ENCODE data around the gene MACF1.

Gene MACF1

DNA sequence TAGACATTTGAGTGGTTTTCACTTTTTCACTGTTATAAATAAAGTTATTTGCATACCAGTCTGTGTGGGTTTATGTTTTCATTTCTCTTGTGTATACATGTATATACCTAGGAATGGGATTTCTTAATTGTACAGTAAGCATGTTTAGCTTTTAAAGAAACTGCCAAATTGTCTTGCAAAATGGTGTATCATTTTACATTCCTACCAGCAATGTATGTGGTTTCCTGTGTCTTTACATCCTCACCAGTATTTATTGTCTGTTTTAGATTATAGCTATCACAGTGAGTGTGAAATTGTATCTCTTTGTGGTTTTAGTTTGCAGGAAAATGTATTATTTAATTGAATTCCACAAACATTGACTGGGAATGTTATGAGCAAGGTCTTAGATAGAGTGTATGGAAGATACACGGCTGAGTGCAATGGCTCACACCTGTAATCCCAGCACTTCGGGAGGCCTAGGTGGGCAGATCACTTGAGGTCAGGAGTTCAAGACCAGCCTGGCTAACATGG lies 57.3 kb downstream of the MACF1 start:
- DNase-seq (ENCODE audit: low read depth in 2 of 2), result no peak

DNA sequence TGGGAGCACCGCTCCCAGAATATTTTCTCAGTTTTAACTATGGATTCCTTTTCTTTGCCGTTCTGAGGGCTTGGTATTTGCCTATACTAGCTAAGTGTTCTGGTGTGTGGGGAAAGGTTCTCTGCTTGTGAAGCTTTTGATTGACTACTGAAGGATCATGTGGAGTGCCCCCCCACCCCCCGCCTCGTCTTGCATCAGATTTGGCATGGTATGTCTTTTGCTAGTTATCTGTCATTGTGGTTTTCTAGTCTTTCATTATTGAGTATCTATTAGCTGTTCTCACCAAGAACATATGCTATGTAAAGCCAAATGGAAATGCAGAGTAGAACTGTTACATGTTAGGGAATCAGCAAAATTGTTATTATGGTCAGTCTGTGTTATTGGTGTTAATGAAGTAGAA lies 58.3 kb downstream of the MACF1 start:
- no peak for DNase-seq (ENCODE audit: low read depth in 2 of 2)

DNA sequence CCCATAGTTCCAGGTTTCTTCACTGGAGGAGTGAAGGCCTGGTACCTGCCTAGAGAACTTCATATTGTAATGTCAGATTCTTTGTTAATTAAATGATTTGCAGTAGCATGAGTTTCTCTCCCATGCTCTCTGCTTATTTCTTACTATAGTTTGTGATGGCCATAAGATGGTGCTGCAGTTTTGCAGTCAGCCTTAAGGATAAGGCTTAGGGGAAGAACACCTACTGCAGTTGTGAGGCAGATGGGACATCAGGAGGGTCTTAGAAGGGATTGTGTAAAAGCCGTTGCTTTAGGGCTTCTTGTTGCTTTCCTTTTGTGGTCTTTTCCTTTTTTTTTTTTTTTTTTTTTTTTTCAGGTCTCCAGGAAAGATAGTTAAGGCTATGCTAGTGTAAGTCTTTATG lies 61.8 kb downstream of the MACF1 start:
- no peak for DNase-seq (ENCODE audit: low read depth in 2 of 2)

DNA sequence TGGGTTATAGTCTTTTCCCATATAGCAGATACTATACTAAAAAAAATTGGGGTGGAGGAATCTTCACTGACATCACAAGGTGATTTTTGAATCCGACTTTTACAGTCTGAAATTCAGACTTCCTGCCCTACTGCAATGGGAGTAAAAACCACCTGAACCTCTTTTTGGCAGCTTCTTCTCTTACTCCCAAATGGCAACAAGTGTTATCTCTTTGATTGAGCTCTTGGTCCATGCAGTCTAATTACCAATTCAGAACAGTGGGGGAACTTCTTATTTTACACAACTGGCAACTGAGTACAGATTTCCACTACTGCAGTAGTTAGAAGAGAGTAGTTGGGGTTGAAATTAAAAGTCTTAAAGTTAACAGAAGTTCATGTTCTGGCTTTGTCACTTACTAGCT lies 62.3 kb downstream of the MACF1 start:
- no peak for DNase-seq (ENCODE audit: low read depth in 2 of 2)

DNA sequence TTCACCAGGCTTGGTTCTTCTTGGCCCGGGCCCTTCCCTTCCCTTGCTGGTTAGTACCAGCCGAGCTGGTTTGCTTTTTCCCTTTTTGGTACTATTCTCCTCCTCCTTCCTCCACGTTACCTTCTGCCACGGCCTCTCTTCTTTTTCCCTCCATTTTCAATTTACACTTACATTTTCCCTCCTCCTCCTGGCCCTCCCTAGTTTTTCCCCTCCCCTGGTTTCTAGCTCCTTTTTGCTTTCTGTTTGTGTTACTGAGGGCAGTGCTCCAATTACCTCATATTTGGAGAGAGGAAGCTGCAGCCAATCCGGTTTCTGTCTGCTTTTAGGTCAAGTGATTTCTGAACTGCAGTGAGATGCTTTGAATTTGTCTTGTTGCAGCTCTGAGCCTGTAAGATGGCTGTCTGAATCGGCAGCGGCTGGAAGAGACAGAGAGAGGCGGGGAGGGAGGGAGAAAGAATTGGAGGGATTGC lies 63.7 kb downstream of the MACF1 start:
- no peak for DNase-seq (ENCODE audit: low read depth in 2 of 2)

DNA sequence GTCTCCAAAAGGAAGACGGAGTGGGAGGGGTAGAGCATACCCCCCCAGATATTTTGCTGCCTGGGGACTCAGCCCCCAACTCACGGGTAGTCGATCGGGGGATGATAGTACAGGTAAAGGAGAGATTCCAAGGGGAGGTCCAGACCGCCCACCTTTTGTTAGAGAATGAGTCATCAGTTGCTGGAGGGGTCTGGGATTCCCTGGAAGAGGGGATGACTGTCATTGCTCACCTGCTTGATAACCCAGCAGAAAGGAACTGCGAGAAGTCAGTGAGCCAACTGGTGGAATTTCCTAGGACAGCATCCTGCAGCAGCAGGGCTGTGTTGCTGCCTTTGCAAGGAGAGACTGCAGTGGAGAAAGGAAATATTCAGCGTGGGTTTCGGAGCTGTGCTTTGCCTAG lies 64.4 kb downstream of the MACF1 start:
- no peak for DNase-seq (ENCODE audit: low read depth in 2 of 2)

DNA sequence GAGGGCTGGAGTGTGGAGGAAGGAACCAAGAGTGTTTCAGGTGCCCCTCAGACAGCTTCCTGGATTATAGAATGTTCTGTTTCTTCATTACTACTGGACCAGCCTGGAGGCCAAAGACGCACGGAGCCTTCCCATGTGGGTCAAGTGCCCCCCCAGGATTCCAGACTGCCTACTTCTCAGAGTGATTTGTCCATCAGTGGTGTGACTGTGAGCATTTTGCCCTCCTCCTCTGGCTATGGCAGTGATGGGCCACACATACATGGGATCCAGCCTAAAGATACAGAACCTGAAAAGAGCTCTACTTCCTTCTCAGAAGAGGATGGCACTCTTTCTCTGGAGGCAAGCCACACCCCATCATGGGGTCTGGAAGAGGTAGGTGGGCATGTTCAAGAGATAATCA lies 64.9 kb downstream of the MACF1 start:
- DNase-seq (ENCODE audit: low read depth in 2 of 2), result no peak

DNA sequence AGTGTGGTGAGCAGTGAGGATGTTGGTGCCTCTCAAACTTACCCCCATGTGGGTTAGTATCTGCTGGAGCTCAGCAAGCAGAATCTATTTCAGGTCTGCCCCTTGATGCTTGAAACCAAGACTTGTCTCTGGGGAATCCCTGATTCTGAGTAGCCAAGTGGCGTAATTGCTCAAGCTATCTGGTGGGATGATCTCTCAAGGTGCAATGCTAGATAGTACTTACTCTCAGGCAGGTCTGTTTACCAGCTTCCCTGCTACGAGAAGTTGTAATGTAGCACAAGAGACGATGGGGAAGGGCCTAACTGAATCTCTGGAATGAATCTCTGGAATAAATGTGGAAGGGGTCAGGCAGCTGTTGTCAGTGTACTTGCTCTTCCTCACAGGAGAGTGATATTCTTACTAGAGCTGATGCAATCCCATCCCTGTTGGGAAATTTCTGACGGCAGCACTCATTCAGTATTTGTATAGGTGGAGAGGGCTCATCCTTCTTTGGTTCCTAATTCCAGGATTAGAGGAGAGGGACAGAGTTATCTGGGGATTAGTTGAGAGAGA lies 65.4 kb downstream of the MACF1 start:
- DNase-seq (ENCODE audit: low read depth in 2 of 2), result no peak

DNA sequence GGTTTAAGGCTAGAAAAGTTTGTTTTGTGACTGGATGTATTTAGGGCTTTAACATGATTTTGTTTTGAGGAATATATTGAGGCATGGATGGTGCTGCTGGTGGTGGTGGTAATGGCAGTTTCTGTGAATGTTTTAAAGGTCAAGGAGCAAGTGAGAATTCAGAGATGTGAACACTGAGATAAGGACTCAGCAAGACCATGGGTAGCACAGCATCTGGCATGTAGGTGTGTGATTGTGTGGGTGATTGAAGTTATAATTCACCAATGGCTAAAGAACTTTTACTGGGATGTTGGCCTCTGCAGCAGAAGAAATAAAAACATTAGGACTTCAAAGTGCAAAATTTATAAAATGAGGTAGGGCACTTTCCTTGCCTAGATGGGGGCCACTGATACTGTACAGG lies 65.9 kb downstream of the MACF1 start:
- no peak for DNase-seq (ENCODE audit: low read depth in 2 of 2)

DNA sequence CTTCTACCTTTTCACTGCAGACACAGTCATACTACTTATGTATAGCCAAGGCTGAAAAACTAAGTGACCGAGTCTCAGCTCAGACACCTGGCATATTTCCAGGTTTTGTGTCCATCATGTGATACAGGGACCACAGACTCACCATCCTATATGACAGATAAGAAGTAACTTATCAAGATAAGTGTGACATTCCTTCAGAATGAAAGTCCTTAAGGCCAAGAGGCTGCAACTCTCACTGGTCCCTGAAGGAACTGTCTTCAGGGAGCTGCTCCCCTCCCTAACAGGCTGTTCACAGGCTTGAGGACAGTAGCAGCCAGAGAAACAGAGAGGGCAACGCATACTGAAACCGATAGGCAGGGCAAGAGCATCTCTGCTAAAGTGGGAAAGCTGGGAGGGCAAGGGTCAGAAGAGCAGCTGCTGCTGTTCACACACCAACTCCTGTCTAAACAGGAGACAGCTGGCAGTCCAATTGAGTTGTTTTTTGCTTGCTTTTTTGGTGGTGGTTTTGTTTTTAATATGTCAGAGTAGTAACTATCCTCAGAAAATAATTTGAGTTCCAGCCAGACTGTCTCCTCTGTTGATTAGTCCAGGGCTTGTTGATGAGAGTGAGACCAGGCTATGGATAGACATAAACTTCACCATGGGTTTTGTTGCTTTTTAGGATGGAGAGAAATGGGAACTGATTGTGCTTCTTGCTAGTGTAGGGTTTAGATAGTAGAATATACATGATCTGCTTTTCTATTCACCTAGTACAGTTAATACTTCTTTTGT lies 67.7 kb downstream of the MACF1 start:
- DNase-seq (ENCODE audit: low read depth in 2 of 2), result no peak

DNA sequence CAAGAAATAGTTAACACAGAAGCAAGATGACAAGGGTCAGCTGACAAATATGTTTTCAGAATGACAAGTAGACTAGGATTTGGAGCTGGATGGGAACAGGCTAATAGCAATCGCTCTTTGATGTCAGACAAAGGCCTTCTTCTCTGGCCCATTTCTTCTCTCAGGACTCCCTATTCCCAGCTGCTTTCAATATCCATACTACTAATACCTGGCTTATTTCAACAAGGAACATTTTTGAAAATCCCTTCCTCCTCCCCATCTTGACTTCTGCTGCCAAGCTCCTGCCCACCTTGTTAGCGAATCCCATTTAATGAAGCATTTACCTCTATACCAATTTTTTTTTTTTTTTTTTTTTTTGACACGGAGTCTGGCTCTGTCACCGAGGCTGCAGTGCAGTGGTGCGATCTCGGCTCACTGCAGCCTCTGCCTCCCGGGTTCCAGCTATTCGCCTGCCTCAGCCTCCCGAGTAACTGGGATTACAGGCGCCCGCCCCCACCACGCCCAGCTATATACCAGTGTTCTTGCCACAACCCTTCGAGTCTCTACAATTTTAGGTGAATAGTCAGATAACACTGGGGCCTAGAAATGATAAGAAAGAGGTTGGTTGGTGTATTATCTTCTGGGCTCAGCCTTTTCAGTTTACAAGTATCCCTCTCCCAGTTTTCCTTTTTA lies 68.4 kb downstream of the MACF1 start:
- DNase-seq (ENCODE audit: low read depth in 2 of 2), result no peak

DNA sequence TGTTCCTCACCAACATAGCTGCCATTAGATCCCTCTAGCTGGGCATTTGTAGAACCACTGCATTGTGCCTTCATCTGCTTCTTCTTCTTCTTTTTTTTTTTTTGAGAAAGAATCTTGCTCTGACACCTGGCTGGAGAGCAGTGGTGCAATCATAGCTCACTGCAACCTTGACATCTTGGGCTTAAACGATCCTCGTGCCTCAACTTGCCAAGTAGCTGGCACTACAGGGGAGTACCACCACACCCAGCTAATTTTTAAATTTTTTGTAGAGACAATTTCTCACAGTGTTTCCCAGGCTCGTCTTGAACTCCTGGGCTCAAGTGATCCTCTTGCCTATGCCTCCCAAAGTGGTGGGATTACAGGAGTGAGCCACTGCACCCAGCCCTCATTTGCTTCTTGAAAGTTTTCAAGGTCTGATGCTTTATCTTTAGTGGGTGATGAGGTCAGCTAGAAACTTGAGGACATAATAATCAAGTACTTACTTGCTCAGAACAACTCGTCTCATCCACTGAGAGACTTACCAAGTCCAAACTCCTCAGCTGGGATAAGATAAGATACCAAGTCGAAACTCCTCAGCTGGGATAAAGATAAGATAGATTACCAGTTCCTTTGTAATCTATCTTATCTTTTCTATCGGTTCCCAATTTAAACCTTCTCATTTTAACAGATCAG lies 71.5 kb downstream of the MACF1 start:
- no peak for DNase-seq (ENCODE audit: low read depth in 2 of 2)

DNA sequence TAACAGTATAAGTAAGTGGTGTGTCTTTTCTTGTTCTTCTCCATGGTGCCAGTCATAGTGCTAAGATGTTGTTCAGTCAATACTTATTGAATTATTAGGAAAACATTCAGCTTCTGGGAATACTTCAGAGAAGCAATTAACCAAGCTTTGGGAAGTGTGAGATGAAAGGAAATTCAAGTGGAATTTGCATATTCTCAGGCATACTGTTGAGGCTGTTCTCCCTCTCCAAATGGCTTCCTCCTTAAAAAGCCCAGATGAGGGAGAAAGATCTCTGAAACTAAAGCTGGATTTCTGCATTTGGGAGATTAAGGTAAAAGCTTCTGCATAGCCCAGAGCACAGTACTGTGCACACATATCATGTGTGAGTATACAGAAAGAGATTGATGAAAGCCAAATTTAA lies 73.4 kb downstream of the MACF1 start:
- no peak for DNase-seq (ENCODE audit: low read depth in 2 of 2)

DNA sequence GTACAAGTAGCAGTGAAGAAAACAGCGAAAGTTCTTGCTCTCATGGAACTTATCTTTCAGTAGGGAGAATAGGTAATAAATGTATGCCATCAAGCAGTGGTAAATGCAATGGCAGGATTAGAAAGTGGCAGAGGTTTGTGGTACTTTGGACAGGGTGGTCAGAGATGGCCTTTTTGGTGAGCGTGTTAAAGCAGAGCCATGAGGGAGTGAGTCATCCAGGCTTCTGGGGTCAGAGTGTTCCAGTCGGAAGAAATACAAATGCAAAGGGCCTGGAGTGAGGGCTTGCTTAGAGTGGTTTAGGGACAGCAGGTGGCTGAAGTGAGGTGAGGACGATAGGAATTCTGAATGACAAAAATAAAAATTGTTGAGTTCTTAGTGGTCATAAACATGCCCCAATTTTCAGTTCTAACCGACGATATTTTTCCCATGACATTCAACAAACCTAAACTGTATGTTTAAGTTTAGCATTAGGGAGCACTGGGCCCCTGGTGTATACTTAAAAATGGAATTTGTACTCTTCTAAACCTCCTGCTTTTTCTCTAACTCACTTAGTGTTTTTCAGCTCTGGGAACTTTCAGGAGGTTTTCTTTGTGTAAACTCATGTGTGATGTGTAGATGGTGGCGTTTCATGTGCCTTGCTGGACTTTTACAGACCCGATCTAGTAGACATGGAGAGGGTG lies 78.2 kb downstream of the MACF1 start:
- DNase-seq (ENCODE audit: low read depth in 2 of 2), result no peak

DNA sequence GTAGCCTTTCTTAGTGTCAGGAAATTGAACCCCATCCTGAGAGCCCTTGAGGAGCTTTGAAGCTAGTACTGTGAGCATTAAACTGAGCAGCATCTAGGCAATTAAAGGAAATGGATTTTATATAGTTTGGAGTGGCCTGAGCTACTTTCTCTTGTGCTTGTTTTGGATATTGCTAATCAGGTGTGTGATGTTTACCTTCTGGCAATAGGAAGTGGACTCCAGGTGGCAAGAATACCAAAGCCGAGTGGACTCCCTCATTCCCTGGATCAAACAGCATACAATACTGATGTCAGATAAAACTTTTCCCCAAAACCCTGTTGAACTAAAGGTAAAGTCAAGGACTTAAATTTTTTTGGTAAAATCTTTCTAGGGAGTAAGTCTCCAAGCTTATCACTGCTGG lies 79.4 kb downstream of the MACF1 start:
- DNase-seq (ENCODE audit: low read depth in 2 of 2), result no peak

DNA sequence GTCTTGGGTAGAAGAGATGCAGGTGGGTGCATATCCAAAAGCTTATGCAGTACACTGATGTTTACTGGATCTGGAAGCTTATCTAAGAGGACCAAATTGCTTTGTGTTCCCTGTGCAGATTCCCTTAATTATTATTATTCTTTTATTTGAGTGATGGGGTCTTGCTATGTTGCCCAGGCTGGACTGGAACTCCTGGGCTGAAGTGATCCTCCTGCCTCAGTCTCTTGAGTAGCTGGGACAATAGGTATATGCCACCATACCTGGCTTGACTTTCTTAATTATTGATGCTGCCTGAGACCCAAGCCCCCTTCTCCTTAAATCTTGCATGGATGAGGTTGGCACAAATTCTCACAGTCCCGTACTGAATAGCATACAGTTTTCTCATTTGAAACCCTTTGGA lies 83.0 kb downstream of the MACF1 start:
- no peak for DNase-seq (ENCODE audit: low read depth in 2 of 2)

DNA sequence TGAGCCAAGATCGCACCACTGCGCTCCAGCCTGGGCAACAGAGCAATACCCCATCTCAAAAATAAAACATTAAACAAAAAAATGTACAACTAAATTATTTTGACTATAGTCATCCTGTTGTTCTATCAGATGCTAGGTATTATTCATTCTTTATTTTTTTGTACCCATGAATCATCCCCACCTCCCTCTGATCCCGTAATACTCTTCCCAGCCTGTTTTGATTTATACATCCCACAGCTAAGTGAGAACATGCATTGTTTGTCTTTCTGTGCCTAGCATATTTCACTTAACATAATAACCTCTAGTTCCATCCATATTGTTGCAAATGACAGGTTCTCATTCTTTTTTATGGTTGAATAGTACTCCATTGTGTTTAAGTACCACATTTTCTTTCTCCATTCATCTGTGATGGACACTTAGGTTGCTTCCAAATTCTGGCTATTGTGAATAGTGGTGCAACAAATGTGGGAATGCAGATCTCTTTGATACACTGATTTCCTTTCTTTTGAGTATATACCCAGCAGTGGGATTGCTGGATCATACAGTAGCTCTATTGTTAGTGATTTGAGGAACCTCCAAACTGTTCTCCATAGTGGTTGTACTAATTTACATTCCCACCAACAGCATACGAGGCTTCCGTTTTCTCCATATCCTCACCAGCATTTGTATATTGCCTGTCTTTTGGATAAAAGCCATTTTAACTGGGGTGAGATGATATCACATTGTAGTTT lies 84.4 kb downstream of the MACF1 start:
- DNase-seq (ENCODE audit: low read depth in 2 of 2), result no peak

DNA sequence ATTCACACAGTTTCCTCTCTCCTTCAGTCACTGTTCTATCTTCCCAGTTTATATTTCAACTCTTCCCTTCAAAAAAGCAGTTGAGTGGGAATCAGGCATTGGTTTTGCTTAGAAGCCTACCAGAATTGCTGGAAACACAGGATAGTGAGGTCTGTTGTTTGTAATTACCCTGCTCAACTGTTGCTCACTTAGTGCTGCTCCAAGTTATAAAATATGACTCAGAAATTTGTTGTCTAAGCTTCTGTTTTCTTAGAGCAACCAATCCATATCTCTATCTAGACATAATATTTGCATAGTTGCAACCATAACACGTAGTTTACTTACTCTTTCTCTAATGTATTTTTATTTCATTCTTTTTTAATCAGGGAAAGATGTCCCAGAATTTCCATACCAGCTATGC lies 87.9 kb downstream of the MACF1 start:
- DNase-seq (ENCODE audit: low read depth in 2 of 2), result no peak

DNA sequence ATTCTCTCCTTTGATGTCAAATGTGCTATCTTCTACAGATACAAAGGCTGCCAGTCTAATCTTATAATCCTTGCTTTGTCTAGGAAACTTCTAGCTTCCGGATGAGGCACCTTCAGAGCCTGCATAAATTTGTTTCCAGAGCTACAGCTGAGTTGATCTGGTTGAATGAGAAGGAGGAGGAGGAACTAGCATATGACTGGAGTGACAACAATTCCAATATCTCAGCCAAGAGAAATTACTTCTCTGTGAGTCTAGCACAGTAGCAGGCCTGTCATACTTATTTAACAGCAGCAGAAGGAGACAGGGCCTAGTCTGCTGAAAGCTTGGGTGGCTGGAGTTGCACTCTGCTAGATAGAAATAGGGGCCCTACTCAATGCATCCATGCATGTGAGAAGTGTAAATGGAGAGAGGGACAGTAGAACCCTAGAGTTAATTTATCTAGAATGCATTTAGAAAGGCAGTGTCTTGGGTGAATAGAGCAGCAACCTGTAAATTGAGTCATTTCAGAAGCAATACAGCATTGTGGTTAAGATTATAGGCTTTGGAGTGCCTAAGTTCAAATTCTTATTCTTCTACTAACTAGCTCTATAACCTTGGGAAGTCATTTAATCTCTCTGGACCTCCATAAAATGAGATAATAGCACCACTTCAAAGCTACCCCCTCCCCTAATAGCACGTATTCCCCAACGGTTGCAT lies 89.0 kb downstream of the MACF1 start:
- DNase-seq (ENCODE audit: low read depth in 2 of 2), result no peak

DNA sequence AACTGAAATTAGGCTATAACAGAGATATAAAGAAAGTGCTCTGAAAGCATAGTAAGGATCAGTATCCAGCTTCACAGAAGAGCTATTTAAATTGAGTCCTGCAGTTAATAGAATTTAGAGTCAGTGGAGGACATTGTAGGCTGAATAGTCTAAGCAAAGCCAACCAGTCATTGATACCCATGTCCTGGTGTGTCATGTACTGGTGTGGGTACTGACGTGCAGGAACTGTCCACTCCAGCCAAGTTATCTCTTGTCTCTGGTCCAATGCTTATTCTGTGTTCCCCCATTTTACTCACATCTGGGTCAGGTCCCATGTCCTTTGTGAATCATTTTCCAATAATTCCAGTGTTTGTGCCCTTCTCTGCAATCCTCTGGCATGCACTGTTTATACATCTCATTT lies 90.0 kb downstream of the MACF1 start:
- DNase-seq (ENCODE audit: low read depth in 2 of 2), result no peak

DNA sequence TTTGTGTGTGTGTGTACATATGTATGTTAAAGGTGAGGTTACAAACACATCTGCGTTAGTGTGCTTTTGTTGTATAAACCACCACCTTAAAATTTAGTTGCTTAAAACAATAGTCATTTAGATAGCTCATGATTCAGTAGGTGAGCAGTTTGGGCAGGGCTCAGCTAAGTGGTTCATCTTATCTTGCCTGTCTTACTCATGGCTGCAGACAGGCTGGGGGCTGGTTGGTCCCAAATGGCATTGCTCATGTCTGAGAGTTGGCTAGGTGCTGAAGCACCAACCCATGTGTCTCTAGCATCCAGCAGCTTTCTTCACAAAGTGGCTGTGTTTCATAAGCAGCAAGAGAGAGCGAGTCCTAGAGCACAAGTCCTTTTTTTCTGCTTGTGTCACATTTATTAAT lies 91.4 kb downstream of the MACF1 start:
- DNase-seq (ENCODE audit: low read depth in 2 of 2), result no peak

Data from activated CD4-positive, alpha-beta T cell treated with anti-CD3 and anti-CD28 coated beads for 24 hours (primary cell).